Measurements from ENCODE around the gene KIRREL3. TPM values are rescaled to one million over a fixed set of nuclear protein-coding genes. Genes with fewer than 3 reads are reported as not detected.

The KIRREL3 gene
- polyA plus RNA-seq, 1 experiment = 2.3 TPM

DNA sequence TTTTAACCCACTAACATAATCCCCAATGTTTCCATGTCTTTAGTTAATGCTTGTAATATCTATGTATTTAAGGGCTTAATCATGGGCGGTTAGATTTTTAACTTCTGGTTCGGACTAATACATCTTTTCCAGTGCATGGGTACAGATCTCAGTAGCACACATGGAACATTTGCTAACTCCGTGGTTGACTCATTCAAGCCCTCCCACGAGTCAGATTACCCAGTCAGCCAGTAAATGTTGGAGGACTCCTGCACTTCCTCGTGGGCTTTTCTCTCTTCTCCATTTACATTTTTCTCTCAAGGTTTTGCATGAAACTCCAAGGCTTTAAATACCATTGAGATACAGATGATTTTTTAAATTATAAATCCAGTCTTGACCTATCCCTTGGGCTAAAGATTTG, 331.2 kb downstream of the KIRREL3 start:
- TF ChIP-seq, protein P1, sequence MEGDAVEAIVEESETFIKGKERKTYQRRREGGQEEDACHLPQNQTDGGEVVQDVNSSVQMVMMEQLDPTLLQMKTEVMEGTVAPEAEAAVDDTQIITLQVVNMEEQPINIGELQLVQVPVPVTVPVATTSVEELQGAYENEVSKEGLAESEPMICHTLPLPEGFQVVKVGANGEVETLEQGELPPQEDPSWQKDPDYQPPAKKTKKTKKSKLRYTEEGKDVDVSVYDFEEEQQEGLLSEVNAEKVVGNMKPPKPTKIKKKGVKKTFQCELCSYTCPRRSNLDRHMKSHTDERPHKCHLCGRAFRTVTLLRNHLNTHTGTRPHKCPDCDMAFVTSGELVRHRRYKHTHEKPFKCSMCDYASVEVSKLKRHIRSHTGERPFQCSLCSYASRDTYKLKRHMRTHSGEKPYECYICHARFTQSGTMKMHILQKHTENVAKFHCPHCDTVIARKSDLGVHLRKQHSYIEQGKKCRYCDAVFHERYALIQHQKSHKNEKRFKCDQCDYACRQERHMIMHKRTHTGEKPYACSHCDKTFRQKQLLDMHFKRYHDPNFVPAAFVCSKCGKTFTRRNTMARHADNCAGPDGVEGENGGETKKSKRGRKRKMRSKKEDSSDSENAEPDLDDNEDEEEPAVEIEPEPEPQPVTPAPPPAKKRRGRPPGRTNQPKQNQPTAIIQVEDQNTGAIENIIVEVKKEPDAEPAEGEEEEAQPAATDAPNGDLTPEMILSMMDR (IDR thresholded peaks at IDR 0.05; ENCODE audit: low read depth, low read length) = no peak
- ChIA-PET POLR2A (no interaction called here), CTCF (interaction anchor here (1.2 kb wide), 1 partner anchor 47 kb away, joined by 4 read pairs; no protein-coding TSS in a partner anchor)
- Histone ChIP-seq H3K27me3 (ENCODE audit: control insufficient read depth, insufficient read depth, low read length) (no peaks in the 10 kb centered on the region), H3K4me3 (ENCODE audit: low read depth, low read length) (no peak overlapping the region), H3K27ac (ENCODE audit: low read depth, low read length) (no peak overlapping the region), H3K9me3 (ENCODE audit: control insufficient read depth, insufficient read depth, low read length) (no peaks in the 10 kb centered on the region)
- DNase-seq (ENCODE audit: low read depth, low spot score) = peak; percentile 21

GRCh38 chr11:126664643-126665042, 335.9 kb downstream of the KIRREL3 start:
- ChIA-PET CTCF (no interaction called here), POLR2A (no interaction called here)

GRCh38 chr11:126663749-126664592, 336.6 kb downstream of the KIRREL3 start:
- no peak overlapping the region for H3K27ac ChIP-seq (ENCODE audit: low read depth, low read length)
- CTCF ChIA-PET = interaction anchor here (1.5 kb wide), 1 partner anchor 57 kb away, joined by 3 read pairs; no protein-coding TSS in a partner anchor
- H3K9me3 ChIP-seq (ENCODE audit: control insufficient read depth, insufficient read depth, low read length) = no peaks in the 10 kb centered on the region
- H3K4me3 ChIP-seq (ENCODE audit: low read depth, low read length) = no peak overlapping the region
- POLR2A ChIA-PET = no interaction called here
- no peaks in the 10 kb centered on the region for H3K27me3 ChIP-seq (ENCODE audit: control insufficient read depth, insufficient read depth, low read length)
- TF ChIP-seq, protein P1 (IDR thresholded peaks at IDR 0.05; ENCODE audit: low read depth, low read length) = no peak
- DNase-seq (ENCODE audit: low read depth, low spot score) = no peak

More at GRCh38 chr11:126664643-126665042, 335.9 kb downstream of the KIRREL3 start:
- H3K9me3 ChIP-seq (ENCODE audit: control insufficient read depth, insufficient read depth, low read length) = no peaks in the 10 kb centered on the region
- no peak overlapping the region for H3K27ac ChIP-seq (ENCODE audit: low read depth, low read length)
- DNase-seq (ENCODE audit: low read depth, low spot score) = no peak
- TF ChIP-seq, protein P1 (IDR thresholded peaks at IDR 0.05; ENCODE audit: low read depth, low read length) = no peak
- H3K4me3 ChIP-seq (ENCODE audit: low read depth, low read length) = no peak overlapping the region
- H3K27me3 ChIP-seq (ENCODE audit: control insufficient read depth, insufficient read depth, low read length) = no peaks in the 10 kb centered on the region

DNA sequence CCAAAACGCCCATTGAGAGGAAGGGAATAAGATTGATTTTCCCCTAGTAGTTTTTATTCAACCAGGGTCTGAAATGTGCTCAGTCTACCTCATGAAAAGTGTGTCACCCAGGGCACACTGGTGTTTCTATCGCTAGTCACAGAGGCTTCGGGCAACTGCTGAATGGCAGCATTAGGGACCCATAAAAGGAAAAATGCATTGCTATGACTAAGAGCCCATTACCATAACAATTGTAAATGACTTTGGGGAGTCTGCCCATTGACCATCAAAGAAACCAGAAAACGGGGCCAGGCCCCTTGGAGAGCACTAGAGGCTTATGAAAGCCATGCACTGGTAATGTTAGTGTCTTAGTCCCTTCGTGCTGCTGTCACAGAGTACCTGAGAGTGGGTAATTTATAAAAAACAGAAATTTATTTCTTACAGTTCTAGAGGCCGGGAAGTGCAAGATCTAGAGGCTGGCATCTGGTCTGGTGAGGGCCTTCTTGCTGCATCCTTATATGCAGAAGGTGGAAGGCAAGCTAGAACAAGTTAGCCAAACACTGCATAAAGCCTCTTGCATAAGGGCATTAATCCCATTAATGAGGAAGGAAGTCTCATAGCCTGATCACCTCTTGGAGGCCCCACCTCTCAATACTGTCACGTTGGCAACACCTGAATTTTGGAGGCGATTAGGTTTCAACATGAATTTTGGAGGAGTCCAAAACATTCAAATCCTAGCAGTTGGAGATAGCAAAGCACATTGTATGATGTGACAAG, 338.4 kb downstream of the KIRREL3 start:
- TF ChIP-seq, protein P1 (IDR thresholded peaks at IDR 0.05; ENCODE audit: low read depth, low read length) = no peak
- ChIA-PET CTCF (no interaction called here), POLR2A (no interaction called here)
- H3K4me3 ChIP-seq (ENCODE audit: low read depth, low read length) = no peak overlapping the region
- DNase-seq (ENCODE audit: low read depth, low spot score) = no peak
- no peaks in the 10 kb centered on the region for H3K27me3 ChIP-seq (ENCODE audit: control insufficient read depth, insufficient read depth, low read length)
- H3K27ac ChIP-seq (ENCODE audit: low read depth, low read length) = no peak overlapping the region
- no peaks in the 10 kb centered on the region for H3K9me3 ChIP-seq (ENCODE audit: control insufficient read depth, insufficient read depth, low read length)
